HepG2 (cell line): Measurements from ENCODE around the gene RGS11. TPM values are rescaled to one million over a fixed set of nuclear protein-coding genes. Genes with fewer than 3 reads are reported as not detected.

ENCODE experiments used
- ASH2L ChIP-seq: fragments of 300-600, 200-600 bp; sonication (generic); IDR thresholded peaks from 2 replicates; pipeline ENCODE4 v1.7.0; 2017; ENCODE audit warnings: low read depth, mild to moderate bottlenecking, moderate library complexity, mixed read lengths, low read length; ENCODE audit not compliant: insufficient read length
- CBX1 ChIP-seq: IDR thresholded peaks from one replicate; pipeline ENCODE4 v1.6.1; 2016; ENCODE audit warnings: antibody characterized with exemption, low read depth
- GZF1 ChIP-seq: sonication (generic); formaldehyde crosslinking; IDR thresholded peaks from 2 replicates; pipeline ENCODE4 v1.5.1; 2020; ENCODE audit warnings: mild to moderate bottlenecking, missing genetic modification reagents
- PCBP1 ChIP-seq: fragments of 200-400 bp; formaldehyde crosslinking; IDR thresholded peaks from 2 replicates; pipeline ENCODE4 v1.6.1; 2017; ENCODE audit warnings: mild to moderate bottlenecking, low read depth, low read length, borderline replicate concordance
- RARA ChIP-seq: IDR thresholded peaks from 2 replicates; pipeline ENCODE4 v1.6.1; 2016; ENCODE audit warnings: missing genetic modification reagents, missing compliant biosample characterization
- RCOR2 ChIP-seq: IDR thresholded peaks from 2 replicates; pipeline ENCODE4 v1.6.1; 2016; ENCODE audit warnings: missing biosample characterization, missing genetic modification reagents
- RELA ChIP-seq: sonication (generic); formaldehyde crosslinking; IDR thresholded peaks from 2 replicates; pipeline ENCODE4 v1.4.0; 2020; ENCODE audit warnings: missing genetic modification reagents
- RORA ChIP-seq: sonication (generic); formaldehyde crosslinking; IDR thresholded peaks from 2 replicates; pipeline ENCODE4 v1.5.0; 2020; ENCODE audit warnings: mild to moderate bottlenecking, missing genetic modification reagents, moderate library complexity
- SMAD9 ChIP-seq: sonication (generic); formaldehyde crosslinking; IDR thresholded peaks from 2 replicates; pipeline ENCODE4 v1.5.1; 2020; ENCODE audit warnings: mild to moderate bottlenecking, missing genetic modification reagents
- SOX6 ChIP-seq, 2 experiments: fragments of 450-650 bp in 1 of 2; sonication (generic) in 1 of 2; formaldehyde crosslinking in 1 of 2; IDR thresholded peaks; 2 replicates each; pipeline versions ENCODE4 v1.4.0 to v1.6.1; 2017 to 2020; ENCODE audit warnings: antibody characterized with exemption in 1 of 2, mild to moderate bottlenecking in 1 of 2, missing genetic modification reagents in 1 of 2
- ZC3H4 ChIP-seq: sonication (generic); formaldehyde crosslinking; IDR thresholded peaks from 2 replicates; pipeline ENCODE4 v1.4.0; 2020; ENCODE audit warnings: missing genetic modification reagents, borderline replicate concordance
- ZNF101 ChIP-seq: sonication (generic); formaldehyde crosslinking; IDR thresholded peaks from 2 replicates; pipeline ENCODE4 v1.4.0; 2020; ENCODE audit warnings: mild to moderate bottlenecking, low read depth, missing genetic modification reagents, borderline replicate concordance
- ZNF598 ChIP-seq: sonication (generic); formaldehyde crosslinking; IDR thresholded peaks from 2 replicates; pipeline ENCODE4 v1.5.1; 2020; ENCODE audit warnings: mild to moderate bottlenecking, missing genetic modification reagents, borderline replicate concordance
- ZNF747 ChIP-seq: sonication (generic); formaldehyde crosslinking; IDR thresholded peaks from 2 replicates; pipeline ENCODE4 v1.8.1; 2023; ENCODE audit warnings: missing genetic modification reagents, mild to moderate bottlenecking, borderline replicate concordance
- ZNF816 ChIP-seq: sonication (generic); formaldehyde crosslinking; IDR thresholded peaks from 2 replicates; pipeline ENCODE4 v1.8.0; 2022; ENCODE audit warnings: missing genetic modification reagents, mild to moderate bottlenecking, borderline replicate concordance
- polyA plus RNA-seq, 8 experiments: library from polyadenylated mRNA; depleted of rRNA in 3 of 8; stranded (reverse) in 7 of 8; unstranded in 1 of 8; fragments of >200 nt; fragmentation: Illumina TruSeq in 4 of 8; extraction: Trizol in 4 of 8; gene quantifications; 2 replicates each; pipeline versions ENCODE4 v1.2.1 to v1.2.3, GENCODE V29; 2011 to 2016; ENCODE audit warnings: low read depth in 4 of 8, missing spikeins in 1 of 8, mixed read lengths in 1 of 8; ENCODE audit not compliant: insufficient read depth in 1 of 8
- total RNA-seq, 5 experiments: library from RNA; depleted of rRNA; stranded (reverse); fragments of >200 nt; fragmentation: Illumina TruSeq; extraction: Trizol; gene quantifications; 2 replicates each; pipeline ENCODE4 v1.2.3, GENCODE V29; 2016; ENCODE audit warnings: low read depth in 1 of 5

The RGS11 gene
- total and polyA plus RNA-seq, 2 of the 13 experiments (the other 11 are each of a cell fraction or from before 2014, with no cell fraction given), result 0.11 TPM; not detected in 1

- TF ChIP-seq ZNF816 (CRISPR knock-in tag) (peak; percentile 98), RARA (peak; percentile 61; the same call in 1 of the 2 replicates), RELA (CRISPR knock-in tag) (peak; percentile 38; the same call in 1 of the 2 replicates), RCOR2 (CRISPR knock-in tag) (no peak; the same call in 1 of the 2 replicates), ASH2L (peak; percentile 93), CBX1 (peak; percentile 69), RORA (no peak), ZNF101 (CRISPR knock-in tag) (0 out of 2 replicates have a peak, but pooled peaks have one; percentile 50), ZNF747 (CRISPR knock-in tag) (peak; percentile 93; the same call in 1 of the 2 replicates), SOX6 (IDR thresholded peaks at IDR 0.05) (no peak), SOX6 (CRISPR knock-in tag; IDR thresholded peaks at IDR 0.05) (peak; percentile 81), PCBP1 (0 out of 2 replicates have a peak, but pooled peaks have one; percentile 38), ZNF598 (CRISPR knock-in tag) (peak; percentile 88; the same call in 1 of the 2 replicates), ZC3H4 (CRISPR knock-in tag) (no peak), GZF1 (CRISPR knock-in tag) (peak; percentile 92), SMAD9 (CRISPR knock-in tag) (peak; percentile 94; the same call in 1 of the 2 replicates)
These were observed 46.7 kb downstream of the RGS11 start, which contains the start of gene LUC7L (continued) for GRCh38 chr16:228852-229730.
